Measurements from ENCODE around the gene SLC25A18. TPM values are rescaled to one million over a fixed set of nuclear protein-coding genes. Genes with fewer than 3 reads are reported as not detected.

Gene SLC25A18
- total RNA-seq, 4 donors from 2014 or later = 12.8 to 43.9 (median 17.0) TPM

GRCh38 chr22:17639247-17639741, 76.0 kb downstream of the SLC25A18 start:
- TF ChIP-seq CTCF (IDR thresholded peaks at IDR 0.05; ENCODE audit: low read depth) = no peak

Other genes starting within 250 kb of the SLC25A18 start
- 1 to 10 TPM in 1 of 4 donors, under 1 TPM in 2, not detected in 1; 0.16 to 1.7 (median 0.44) TPM for gene CECR2, start 194.0 kb upstream of the SLC25A18 start, total RNA-seq
- 100 to 1,000 TPM; 159 to 181 (median 165) TPM for gene ATP6V1E1, start 65.3 kb downstream of the SLC25A18 start, total RNA-seq
- 100 to 1,000 TPM in 3 of 4 donors, 10 to 100 TPM in 1; 65.9 to 205 (median 143) TPM for gene BCL2L13, start 75.3 kb downstream of the SLC25A18 start, total RNA-seq
- gene BID, start 211.0 kb downstream of the SLC25A18 start, total RNA-seq = 10 to 100 TPM; 24.2 to 53.0 (median 37.0) TPM

Measured in subcutaneous adipose tissue (tissue), 4 donors.